Endothelial cell (in vitro differentiated cells): ENCODE results near the gene SH3BGRL. TPM values are rescaled to one million over a fixed set of nuclear protein-coding genes. Genes with fewer than 3 reads are reported as not detected.

Source experiments
- DNase-seq: peaks from one replicate; pipeline ENCODE4 v3.0.0; 2021; ENCODE audit warnings: low spot score
- H3K27ac Mint-ChIP-seq: one replicate; pipeline ENCODE4 v1.8.0; 2021; ENCODE audit warnings: mixed read lengths, inconsistent platforms; ENCODE audit not compliant: unreplicated experiment
- H3K27me3 Mint-ChIP-seq: one replicate; pipeline ENCODE4 v1.8.0; 2021; ENCODE audit warnings: mild to moderate bottlenecking, moderate library complexity, mixed read lengths, inconsistent platforms; ENCODE audit not compliant: unreplicated experiment
- H3K36me3 Mint-ChIP-seq: one replicate; pipeline ENCODE4 v1.8.0; 2021; ENCODE audit warnings: mild to moderate bottlenecking, low read depth, mixed read lengths, inconsistent platforms; ENCODE audit not compliant: unreplicated experiment
- H3K4me1 Mint-ChIP-seq: one replicate; pipeline ENCODE4 v1.8.0; 2021; ENCODE audit warnings: mild to moderate bottlenecking, mixed read lengths, inconsistent platforms; ENCODE audit not compliant: unreplicated experiment
- H3K4me3 Mint-ChIP-seq: one replicate; pipeline ENCODE4 v1.8.0; 2021; ENCODE audit warnings: mild to moderate bottlenecking, mixed read lengths, inconsistent platforms; ENCODE audit not compliant: unreplicated experiment
- H3K9me3 Mint-ChIP-seq: one replicate; pipeline ENCODE4 v1.8.0; 2021; ENCODE audit warnings: mixed read lengths, inconsistent platforms; ENCODE audit not compliant: unreplicated experiment
- total RNA-seq: library from RNA; stranded (reverse); fragmentation: NEBNext Ultra II Directional; extraction: Animal tissue kit (Norgen Biotek cat#: 25700); gene quantifications from one replicate; pipeline ENCODE4 v1.2.1, GENCODE V29; 2021; ENCODE audit not compliant: unreplicated experiment
- TF ChIP-seq, protein P1 (sequence below): fragments of 200-600 bp; sonication (generic); IDR thresholded peaks from one replicate; pipeline ENCODE4 v1.5.0; 2021; ENCODE audit warnings: antibody characterized with exemption; ENCODE audit not compliant: unreplicated experiment

The SH3BGRL gene
- total RNA-seq, 1 donor from 2014 or later = 127 TPM

DNA sequence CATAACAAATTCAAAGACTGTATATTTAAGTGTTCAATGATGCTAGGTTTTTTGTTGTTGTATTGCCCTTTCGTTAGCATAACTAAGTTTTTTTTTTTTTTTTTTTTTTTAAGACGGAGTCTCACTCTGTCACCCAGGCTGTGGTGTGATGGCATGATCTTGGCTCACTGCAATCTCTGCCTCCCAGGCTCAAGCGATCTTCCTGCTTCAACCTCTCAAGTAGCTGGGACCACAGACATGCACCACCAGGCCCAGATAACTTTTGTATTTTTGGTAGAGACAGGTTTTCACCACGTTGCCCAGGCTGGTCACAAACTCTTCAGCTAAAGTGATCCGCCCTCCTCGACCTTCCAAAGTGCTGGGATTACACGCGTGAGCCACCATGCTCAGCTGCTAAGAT is 7.0 kb downstream of the SH3BGRL start:
- H3K36me3 Mint-ChIP-seq = no peaks in the 10 kb centered on the region
- H3K27ac Mint-ChIP-seq = no peak overlapping the region
- no peak overlapping the region for H3K4me3 Mint-ChIP-seq
- H3K27me3 Mint-ChIP-seq = no peaks in the 10 kb centered on the region
- H3K4me1 Mint-ChIP-seq = peaks cover 11% of the 10 kb centered on the region
- no peak for DNase-seq
- TF ChIP-seq, protein P1, sequence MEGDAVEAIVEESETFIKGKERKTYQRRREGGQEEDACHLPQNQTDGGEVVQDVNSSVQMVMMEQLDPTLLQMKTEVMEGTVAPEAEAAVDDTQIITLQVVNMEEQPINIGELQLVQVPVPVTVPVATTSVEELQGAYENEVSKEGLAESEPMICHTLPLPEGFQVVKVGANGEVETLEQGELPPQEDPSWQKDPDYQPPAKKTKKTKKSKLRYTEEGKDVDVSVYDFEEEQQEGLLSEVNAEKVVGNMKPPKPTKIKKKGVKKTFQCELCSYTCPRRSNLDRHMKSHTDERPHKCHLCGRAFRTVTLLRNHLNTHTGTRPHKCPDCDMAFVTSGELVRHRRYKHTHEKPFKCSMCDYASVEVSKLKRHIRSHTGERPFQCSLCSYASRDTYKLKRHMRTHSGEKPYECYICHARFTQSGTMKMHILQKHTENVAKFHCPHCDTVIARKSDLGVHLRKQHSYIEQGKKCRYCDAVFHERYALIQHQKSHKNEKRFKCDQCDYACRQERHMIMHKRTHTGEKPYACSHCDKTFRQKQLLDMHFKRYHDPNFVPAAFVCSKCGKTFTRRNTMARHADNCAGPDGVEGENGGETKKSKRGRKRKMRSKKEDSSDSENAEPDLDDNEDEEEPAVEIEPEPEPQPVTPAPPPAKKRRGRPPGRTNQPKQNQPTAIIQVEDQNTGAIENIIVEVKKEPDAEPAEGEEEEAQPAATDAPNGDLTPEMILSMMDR = no peak
- no peaks in the 10 kb centered on the region for H3K9me3 Mint-ChIP-seq

DNA sequence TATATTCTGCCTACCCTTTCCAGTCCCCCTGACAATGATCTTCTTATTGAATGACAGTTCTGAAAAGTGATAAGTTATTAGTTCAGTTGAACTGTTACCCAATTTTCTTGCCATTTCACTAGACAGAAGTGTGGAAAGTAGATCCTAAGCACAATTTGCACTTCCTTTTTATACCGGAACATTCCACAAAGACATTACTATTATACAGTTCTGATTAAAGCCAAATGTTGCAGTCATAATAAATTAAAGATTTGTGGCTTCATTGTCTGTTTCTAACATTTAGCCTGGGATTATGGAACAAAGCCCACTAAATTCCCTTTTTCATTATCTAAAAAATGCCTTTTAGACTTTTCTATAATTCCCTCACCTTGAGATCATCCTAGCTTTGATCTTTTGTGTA is 13.8 kb downstream of the SH3BGRL start:
- TF ChIP-seq, protein P1 = no peak
- H3K27ac Mint-ChIP-seq = no peak overlapping the region
- DNase-seq = no peak
- H3K36me3 Mint-ChIP-seq = no peaks in the 10 kb centered on the region
- H3K9me3 Mint-ChIP-seq = no peaks in the 10 kb centered on the region
- H3K4me1 Mint-ChIP-seq = peaks cover 6% of the 10 kb centered on the region
- no peak overlapping the region for H3K4me3 Mint-ChIP-seq
- no peaks in the 10 kb centered on the region for H3K27me3 Mint-ChIP-seq

DNA sequence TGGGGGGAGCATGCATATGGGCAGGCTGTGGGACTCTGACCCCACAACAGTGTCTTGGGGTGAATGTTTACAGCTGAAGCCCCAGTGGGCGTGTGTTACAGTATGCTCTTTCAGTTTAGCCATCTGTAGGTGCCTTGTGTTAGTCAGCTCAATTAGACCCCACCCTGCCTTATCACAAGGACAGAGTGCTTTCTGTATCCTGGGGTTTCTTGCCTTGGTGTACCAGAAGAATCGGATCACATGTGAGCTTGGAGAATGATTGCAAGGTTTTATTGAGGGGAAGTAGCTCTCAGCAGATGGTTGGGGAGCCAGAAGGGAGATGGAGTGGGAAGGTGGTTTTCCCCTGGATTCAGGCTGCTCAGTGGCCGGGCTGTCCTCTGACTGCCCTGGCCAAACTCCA is 27.3 kb downstream of the SH3BGRL start:
- Mint-ChIP-seq H3K36me3 (peaks cover 10% of the 10 kb centered on the region), H3K4me1 (peaks cover 4% of the 10 kb centered on the region), H3K4me3 (no peak overlapping the region), H3K9me3 (no peaks in the 10 kb centered on the region), H3K27me3 (no peaks in the 10 kb centered on the region), H3K27ac (no peak overlapping the region)
- no peak for DNase-seq
- TF ChIP-seq, protein P1 = no peak

DNA sequence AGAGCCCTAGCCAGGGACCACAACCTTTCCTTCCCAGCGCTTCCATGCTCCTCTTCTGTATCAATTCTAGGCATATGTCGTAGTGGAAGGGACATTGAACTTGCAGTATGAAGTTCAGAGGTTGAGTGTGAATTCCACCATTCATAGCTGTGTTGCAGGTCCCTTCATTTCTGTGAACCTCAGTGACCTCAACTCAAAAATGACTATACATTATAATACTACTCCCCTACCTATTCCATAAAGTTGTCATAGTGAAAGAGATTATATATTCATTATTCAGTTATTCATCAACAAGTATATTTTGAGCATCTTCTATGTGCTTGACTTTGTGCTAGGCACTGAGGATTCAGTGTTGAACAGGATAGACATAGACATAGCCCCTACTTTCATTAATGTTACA is 28.0 kb downstream of the SH3BGRL start:
- no peak overlapping the region for H3K4me3 Mint-ChIP-seq
- no peak overlapping the region for H3K27ac Mint-ChIP-seq
- H3K9me3 Mint-ChIP-seq = no peaks in the 10 kb centered on the region
- no peak for DNase-seq
- H3K4me1 Mint-ChIP-seq = peaks cover 4% of the 10 kb centered on the region
- H3K27me3 Mint-ChIP-seq = no peaks in the 10 kb centered on the region
- TF ChIP-seq, protein P1 = no peak
- H3K36me3 Mint-ChIP-seq = peaks cover 10% of the 10 kb centered on the region

DNA sequence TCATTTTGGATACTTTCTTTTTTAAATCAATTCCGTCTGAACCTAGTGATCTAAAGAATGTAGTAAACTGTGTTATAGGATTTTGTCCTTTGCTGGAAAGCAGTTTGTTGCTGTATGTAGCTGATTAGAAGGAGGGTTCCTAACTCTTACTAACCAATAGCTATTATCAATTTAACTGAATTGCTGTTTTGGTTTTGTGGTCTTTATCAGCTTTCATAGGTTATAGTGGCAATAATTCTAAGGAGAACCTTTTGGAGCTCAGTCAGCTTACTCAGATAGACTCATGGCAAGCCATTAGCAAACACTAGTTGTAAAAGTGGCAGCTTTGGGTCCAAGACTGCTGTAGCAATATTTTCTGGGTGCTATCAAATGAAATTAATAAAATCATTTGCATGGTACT is 29.6 kb downstream of the SH3BGRL start:
- Mint-ChIP-seq H3K27me3 (no peaks in the 10 kb centered on the region), H3K4me1 (peaks cover 4% of the 10 kb centered on the region), H3K27ac (no peak overlapping the region), H3K36me3 (peaks cover 11% of the 10 kb centered on the region), H3K4me3 (no peak overlapping the region), H3K9me3 (no peaks in the 10 kb centered on the region)
- no peak for DNase-seq
- TF ChIP-seq, protein P1 = no peak
